HG03196 (cell line): ENCODE measurements around the gene UPF2.
"Not testable (repeated sequence)": the region's sequence is repeated elsewhere in the genome, so short reads cannot be mapped to it uniquely, and the experiment has no call there.

Experiments used
- ATAC-seq: cut with Tn5 transposase; IDR thresholded peaks from one replicate; pipeline ENCODE4 v1.9.1; 2021; ENCODE audit not compliant: unreplicated experiment

The UPF2 gene

DNA sequence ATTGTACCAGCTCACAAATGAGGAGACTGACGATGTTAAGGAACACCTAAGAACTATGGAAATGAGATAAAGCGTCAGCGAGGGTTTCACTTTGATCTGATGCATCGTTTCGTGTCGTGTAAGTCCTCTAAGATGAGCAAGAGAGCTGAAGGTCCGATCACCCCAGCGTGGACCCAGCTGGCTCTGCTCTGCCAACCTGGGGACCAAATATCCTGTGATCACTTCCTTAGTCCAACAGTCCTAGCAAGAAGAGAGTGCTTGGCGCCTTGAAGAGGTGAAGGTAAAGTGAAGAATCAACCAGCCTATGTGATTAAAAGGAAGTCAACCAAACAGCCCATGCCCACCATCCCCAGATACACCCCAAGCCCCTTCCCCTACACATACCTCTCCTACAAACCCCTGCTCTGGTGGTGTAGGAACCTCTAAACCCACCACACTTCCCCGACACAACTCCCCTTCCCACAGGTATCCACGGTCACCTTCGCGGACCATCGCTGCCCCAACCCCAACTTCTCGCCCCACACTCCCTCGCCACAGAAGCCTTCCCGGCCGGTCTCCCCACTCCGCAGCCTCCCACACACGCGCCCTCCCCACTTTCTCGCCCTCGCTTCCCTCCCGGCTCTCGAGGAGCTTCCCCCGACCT, 722 bp downstream of the UPF2 start:
- ATAC-seq, result no peak

DNA sequence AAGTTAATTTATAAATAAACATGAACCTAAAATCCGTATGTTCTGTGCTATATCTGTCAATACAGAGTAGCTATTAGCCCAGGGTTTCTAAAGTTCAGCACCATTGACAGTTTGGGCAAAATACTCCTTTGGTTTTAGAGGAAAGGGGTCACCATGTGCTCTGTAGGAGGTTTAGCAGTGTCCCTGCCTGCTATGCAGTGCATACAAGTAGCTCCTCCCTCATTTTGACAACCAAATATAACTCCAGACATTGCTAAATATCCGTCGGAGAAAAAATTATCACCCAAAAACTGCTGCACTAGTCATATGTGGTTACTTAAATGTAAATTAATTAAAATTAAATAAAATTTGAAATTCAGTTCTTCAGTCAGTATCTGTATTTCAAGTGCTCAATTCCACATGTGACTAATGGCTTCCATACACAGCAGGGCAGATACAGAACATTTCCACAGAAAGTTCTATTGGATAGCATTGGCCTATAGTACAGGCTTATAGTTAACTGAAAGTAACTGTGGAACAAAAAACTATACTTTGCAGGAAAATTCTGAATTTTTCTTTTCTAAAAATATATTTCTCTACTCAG, 6.4 kb downstream of the UPF2 start:
- ATAC-seq, result no peak

DNA sequence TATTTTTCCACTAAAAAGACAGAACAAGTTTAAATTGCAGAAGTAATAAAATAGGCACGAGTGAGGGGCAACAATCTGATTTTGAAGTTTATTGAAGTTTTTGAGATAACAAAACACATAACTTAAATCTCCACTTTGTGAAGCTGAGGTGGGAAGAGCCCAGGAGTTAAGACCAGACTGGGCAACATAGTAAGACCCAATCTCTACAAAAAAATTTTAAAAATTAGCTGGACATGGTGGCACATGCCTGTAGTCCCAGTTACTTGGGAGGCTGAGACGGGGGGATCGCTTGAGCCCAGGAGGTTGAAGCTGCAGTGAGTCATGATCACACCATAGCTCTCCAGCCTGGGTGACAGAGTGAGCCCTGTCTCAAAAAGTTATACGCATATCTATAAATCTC, 11.2 kb downstream of the UPF2 start:
- ATAC-seq, result no peak

- ATAC-seq, result peak; percentile 91
Observed at GRCh38 chr10:12027539-12027938, 15.1 kb downstream of the UPF2 start.

DNA sequence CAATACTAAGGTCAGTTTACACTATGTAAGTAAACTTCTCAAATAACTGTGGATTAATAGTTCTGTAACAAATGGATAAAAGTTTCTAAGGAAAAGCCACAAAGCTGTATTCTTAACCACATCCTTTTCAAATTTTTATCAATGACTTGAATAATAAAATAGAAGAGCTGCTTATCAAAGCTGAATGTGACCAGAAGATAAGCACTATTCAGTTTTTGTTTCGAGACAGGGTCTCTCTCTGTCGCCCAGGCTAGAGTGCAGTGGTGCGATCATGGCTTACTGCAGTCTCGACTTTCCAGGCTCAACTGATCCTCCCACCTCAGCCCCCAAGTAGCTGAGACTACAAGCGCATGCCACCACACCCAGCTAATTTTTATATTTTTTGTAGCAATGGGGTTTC, 17.0 kb downstream of the UPF2 start:
- ATAC-seq, result no peak

GRCh38 chr10:12022580-12023257, 19.9 kb downstream of the UPF2 start:
- no peak for ATAC-seq

GRCh38 chr10:12020574-12020973, 22.0 kb downstream of the UPF2 start:
- ATAC-seq, result no peak

- ATAC-seq, result no peak
Observed at GRCh38 chr10:12019283-12019971, 23.2 kb downstream of the UPF2 start.

DNA sequence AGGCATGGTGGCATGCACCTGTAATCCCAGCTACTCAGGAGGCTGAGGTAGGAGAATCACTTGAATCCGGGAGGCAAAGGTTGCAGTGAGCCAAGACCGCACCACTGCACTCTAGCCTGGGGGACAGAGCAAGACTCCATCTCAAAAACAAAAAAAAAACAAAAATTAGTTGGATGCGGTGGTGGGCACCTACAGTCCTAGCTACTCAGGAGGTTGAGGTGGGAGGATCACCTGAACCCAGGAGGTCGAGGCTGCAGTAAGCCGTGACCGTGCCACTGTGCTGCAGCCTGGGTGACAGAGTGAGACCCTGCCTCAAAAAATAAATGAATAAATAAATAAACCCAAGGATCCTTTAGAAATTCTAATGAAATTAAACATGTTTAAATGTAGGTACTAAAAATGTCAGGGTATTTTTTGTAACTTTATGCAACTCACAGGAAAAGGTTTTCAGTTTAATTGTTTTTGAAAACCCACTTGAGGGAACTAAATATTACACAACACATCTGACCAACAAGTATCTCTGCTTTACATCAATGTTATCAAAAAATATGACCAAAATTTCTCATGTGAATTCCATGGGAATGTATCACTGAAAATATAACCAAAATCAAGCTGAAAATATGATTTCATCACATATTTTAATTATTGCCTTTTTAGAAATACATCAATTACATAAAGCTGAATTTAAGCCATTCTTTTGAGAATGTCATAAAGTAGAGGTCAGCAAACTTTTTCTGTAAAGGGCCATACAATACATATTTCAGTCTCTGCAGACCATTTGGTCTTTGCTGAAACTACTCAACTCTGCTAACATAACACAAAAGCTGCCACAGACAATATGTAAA, 23.9 kb downstream of the UPF2 start:
- ATAC-seq, result no peak

- no peak for ATAC-seq
Observed at GRCh38 chr10:12013926-12014325, 28.7 kb downstream of the UPF2 start.

DNA sequence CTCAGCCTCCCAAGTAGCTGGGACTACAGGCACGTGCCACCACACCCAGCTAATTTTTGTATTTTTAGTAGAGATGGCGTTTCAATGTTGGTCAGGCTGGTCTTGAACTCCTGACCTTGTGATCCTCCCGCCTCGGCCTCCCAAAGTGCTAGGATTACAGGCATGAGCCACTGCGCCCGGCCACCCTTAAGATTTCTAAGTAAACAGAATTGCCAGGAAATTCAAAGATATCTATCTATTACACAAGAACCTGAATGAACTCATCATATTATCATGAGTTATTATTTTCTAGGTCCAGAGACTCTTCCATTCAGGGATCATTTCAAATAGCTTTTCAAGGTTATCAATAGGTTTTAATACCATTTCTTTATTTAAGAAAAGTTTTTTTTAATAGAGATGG, 29.2 kb downstream of the UPF2 start:
- not testable (repeated sequence) for ATAC-seq

- ATAC-seq, result no peak
Observed at GRCh38 chr10:12010353-12010752, 32.3 kb downstream of the UPF2 start.

- not testable (repeated sequence) for ATAC-seq
Observed at GRCh38 chr10:12008842-12009241, 33.8 kb downstream of the UPF2 start.

DNA sequence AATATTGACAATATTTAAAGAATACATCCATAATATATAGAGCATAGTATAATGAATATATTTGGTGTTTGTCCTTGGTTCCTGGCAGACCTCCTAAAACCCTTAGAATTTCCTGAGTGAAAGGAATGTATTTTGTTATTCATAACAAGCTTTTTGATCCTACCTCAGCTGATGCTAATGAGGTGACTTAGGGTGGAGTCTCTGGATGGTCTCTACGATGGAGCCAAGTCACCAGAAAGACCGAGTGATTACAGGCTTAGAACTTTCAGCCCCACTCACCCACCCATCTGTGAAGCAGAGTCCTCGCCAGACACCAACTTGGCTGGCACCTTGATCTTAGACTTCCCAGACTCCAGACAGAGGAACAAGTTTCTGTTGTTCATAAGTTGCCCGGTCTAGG, 35.9 kb downstream of the UPF2 start:
- ATAC-seq, result no peak

DNA sequence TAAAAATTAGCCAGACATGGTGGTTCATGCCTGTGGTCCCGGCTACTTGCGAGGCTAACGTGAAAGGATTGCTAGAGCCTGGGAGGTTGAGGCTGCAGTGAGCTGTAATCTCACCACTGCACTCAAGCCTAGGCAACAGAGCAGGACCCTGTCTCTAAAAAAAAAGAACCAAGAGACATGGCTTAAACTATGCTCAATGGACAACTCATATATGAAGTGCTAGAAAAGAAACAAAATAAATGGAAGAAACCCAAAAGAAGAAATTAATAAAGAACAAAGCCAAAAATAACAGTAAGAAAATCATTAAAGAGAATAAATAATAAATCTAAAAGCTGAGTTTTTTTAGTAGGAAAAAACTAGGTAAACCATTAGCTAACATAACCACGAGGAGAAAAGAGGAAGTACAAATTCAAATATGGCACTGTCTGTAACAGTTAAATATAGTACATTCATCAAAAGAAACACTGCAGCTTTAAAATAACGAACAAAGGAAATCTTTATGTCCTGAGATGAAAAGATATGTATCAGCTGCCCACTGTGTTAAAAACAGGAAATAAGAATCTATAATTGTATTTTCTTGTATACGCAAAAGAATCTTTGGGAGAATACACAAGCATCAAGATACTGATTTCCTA, 48.7 kb downstream of the UPF2 start:
- ATAC-seq, result no peak

- ATAC-seq, result no peak
Observed at GRCh38 chr10:11988924-11989323, 53.7 kb downstream of the UPF2 start.

GRCh38 chr10:11986593-11987216, 55.9 kb downstream of the UPF2 start:
- no peak for ATAC-seq

GRCh38 chr10:11982253-11982652, 60.4 kb downstream of the UPF2 start:
- no peak for ATAC-seq

GRCh38 chr10:11975795-11976194, 66.8 kb downstream of the UPF2 start:
- no peak for ATAC-seq

GRCh38 chr10:11972523-11972922, 70.1 kb downstream of the UPF2 start:
- ATAC-seq, result not testable (repeated sequence)
